Activated CD8-positive, alpha-beta memory T cell treated with anti-CD3 and anti-CD28 coated beads, Interleukin-2, amount 50 U/mL, for 48 hours (primary cell): ENCODE data around the gene PUM1.

ENCODE experiments used
- DNase-seq: peaks from one replicate; pipeline ENCODE4 v3.0.0-alpha.2; 2020

PUM1 gene

GRCh38 chr1:30887485-30888315 is 177.8 kb downstream of the PUM1 start:
- no peak for DNase-seq

DNA sequence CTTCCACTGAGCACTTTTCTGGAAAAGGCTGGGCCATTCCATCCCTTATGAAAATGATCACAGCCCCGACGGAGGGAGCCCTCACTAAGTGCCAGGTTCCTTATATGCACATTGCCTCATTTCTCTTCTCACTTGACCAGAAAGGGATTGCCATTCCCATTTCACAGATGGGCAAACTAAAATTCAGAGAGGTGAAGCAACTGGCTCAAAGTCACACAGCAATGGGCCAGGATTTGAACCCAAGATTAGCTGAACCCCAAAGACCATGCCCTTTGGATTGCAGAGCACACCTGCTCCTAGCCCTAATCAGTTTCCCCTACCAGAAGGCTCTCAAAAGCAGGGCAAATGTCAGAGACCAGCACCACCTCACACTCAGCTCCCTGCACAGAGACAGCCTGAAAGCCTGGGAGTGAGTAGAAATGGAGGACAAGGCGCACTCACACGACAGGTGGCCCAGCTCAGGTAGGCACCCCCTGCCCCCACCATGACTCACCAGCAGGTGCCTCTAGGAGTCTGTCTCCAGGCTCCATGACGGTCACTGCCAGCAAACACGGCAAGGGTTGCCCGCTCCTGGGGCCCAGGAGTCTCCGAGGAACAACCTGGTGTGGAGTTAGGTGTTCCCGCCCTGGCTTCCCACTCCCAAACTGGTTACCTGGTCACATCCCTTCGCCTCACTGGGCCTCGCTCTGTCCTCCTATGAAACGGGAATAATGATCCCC is 178.6 kb downstream of the PUM1 start:
- no peak for DNase-seq

DNA sequence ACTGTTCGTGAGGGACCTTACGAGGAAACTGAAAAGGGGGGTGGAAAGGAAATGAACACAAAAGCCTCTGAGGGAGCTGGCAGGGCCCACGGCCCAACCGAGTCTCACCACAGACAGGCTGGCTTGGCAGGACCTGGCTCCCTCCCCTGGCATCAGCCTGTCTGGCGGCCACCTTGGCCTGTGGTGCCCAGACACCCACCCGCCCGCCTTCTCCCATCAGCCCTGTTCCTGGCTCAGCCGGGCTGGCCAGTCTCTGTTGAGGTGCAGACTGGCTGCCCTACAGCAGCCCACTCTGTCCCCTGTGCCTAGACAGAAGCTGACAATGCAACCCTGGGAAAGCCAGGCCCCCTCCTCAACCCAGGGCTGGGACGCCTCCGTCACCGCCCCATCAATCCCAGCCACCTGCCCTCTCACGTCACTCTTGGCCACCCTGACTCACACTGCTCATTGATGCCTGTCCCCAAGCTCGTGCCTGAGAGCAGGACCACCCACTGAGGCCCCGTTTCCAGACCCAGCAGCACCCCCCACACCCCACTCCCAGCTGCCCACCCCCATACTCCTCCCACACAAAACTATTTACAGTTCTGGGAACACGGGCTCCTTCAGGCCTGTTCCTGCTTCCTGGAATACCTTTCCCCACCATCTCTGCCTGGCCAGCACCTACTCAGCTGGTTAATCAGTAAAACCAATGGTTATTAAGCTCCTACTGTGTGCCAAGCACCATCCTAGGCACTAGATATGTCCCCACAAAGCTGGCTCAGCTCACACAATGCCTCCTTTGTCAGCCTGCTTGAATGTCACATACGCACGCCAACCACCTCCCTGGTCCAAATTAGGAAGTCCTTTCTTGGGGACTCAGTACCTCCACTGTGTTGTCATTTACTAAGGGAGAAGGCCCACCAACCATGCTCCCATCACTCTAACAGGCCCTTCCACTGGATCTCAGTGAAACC is 179.7 kb downstream of the PUM1 start:
- DNase-seq = no peak

DNA sequence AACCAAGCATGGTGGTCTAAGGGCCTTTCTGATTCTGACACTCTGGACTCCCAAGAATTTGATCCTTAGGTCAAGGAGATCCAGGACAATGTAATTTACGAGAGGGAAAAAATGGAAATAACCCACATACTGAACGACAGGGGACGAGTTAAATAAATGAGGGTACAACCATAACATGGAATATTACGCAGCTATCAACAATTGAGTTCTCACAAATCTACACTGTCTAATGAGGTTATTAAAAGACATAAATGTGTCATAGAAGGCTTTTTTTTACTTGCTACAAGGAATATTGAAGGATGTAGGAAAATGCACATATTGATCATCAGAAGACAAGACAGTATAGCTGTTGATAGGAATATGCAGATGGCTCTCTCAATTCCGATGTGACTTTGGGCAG is 180.8 kb downstream of the PUM1 start:
- no peak for DNase-seq

DNA sequence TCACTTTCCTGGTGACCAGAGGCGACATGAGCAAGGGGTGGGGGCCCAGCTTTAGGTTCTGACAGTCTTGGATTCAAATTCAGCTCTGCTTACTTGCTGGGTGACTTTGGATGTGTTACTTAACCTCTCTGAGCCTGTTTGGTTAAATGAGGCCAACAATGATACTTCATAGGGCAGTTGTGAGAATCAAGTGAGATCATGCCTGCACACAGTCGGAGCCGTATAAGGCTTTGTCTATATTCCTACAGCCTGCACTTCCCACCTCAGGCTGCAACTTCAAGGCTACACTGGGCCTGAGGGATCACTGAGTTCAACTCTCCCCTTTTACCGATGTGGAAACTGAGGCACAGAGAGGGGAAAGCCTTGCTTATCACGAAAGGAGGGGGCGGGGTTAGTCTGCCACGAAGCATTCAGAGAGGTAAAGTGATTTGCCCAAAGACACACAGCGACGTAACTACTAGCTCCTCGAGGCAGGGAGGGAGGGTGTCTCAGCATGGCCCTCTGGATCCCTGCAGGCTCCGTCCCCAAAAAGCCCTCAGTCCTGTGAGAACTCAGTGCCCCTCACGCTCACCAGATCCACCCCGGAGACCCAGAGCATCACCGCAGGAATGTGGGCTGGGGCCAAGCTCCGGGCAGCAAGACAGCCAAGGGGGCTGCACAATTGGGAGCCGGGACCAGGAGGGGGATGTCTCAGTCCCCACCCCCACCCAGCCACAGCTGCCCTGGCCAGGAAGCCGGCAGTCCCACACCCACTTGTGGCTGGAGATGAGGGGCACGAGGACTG is 181.9 kb downstream of the PUM1 start:
- no peak for DNase-seq

DNA sequence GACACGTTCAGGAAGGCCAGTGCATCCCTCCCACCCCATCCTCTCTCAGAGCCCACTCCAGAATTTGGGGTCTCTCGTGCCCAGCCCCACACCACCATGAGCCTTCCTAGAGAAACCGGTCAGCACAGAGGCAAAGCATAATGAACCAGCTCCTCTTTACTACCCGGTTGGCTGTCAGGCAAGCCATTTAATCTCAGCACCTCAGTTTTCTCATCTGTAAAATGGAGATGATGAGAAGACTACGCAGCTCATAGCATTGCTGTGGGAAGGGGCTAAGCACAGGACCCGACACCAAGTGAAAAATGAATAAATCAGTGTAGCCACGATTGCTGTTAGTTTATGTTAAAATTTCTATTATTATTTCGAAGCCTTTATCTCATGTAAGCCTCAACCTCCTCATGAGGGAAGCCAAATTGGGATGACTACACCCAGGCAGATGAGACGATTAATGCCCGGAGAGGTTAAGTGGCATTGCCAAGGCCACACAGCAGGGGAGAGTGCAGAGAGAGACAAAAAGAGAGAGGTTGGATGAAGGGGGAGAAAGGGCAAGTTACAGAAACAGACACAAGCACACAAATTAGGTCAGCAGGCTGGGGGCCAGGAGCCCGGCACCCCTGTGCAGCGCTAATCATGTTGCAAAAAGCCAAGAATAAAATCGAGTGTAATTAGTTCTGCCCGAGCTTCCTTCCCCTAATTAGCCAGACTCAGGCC is 182.7 kb downstream of the PUM1 start:
- DNase-seq = no peak
